HG03469 (cell line): ENCODE data around the gene VAT1L.

Source experiments
- ATAC-seq: cut with Tn5 transposase; IDR thresholded peaks from one replicate; pipeline ENCODE4 v1.9.1; 2021; ENCODE audit warnings: mild to moderate bottlenecking, moderate library complexity, moderate number of reproducible peaks; ENCODE audit not compliant: unreplicated experiment

Gene VAT1L

GRCh38 chr16:77905374-77905920 is 117.1 kb downstream of the VAT1L start:
- ATAC-seq: no peak

GRCh38 chr16:77910021-77910420 is 121.7 kb downstream of the VAT1L start:
- ATAC-seq: no peak

GRCh38 chr16:77912617-77913016 is 124.3 kb downstream of the VAT1L start:
- no peak for ATAC-seq

GRCh38 chr16:77913738-77914253 is 125.4 kb downstream of the VAT1L start:
- ATAC-seq: no peak

- no peak for ATAC-seq
Observed at GRCh38 chr16:77916111-77916510, 127.7 kb downstream of the VAT1L start.

- no peak for ATAC-seq
Observed at GRCh38 chr16:77917971-77918370, 129.6 kb downstream of the VAT1L start.

- ATAC-seq: no peak
Observed at GRCh38 chr16:77918809-77919707, 130.7 kb downstream of the VAT1L start.

GRCh38 chr16:77919761-77920415 is 131.5 kb downstream of the VAT1L start:
- ATAC-seq: no peak

- no peak for ATAC-seq
Observed at GRCh38 chr16:77920984-77921383, 132.6 kb downstream of the VAT1L start.

- no peak for ATAC-seq
Observed at GRCh38 chr16:77922228-77922754, 133.9 kb downstream of the VAT1L start.

GRCh38 chr16:77925531-77925930 is 137.2 kb downstream of the VAT1L start:
- ATAC-seq: no peak

GRCh38 chr16:77928096-77928495 is 139.7 kb downstream of the VAT1L start:
- no peak for ATAC-seq

- no peak for ATAC-seq
Observed at GRCh38 chr16:77929004-77929403, 140.6 kb downstream of the VAT1L start.

GRCh38 chr16:77931058-77931457 is 142.7 kb downstream of the VAT1L start:
- ATAC-seq: no peak

GRCh38 chr16:77937473-77938149 is 149.2 kb downstream of the VAT1L start:
- ATAC-seq: no peak

- ATAC-seq: no peak
Observed at GRCh38 chr16:77938913-77939312, 150.5 kb downstream of the VAT1L start.

- ATAC-seq: no peak
Observed at GRCh38 chr16:77939968-77940367, 151.6 kb downstream of the VAT1L start.

- ATAC-seq: no peak
Observed at GRCh38 chr16:77943801-77944200, 155.4 kb downstream of the VAT1L start.

GRCh38 chr16:77944631-77945030 is 156.3 kb downstream of the VAT1L start:
- ATAC-seq: no peak

GRCh38 chr16:77945126-77945525 is 156.8 kb downstream of the VAT1L start:
- ATAC-seq: no peak

GRCh38 chr16:77946823-77947222 is 158.5 kb downstream of the VAT1L start:
- no peak for ATAC-seq
